ENCODE results near the gene SEPHS2.
A peak's percentile ranks its signal among the peaks of the same experiment; 100 is the strongest.

DNA sequence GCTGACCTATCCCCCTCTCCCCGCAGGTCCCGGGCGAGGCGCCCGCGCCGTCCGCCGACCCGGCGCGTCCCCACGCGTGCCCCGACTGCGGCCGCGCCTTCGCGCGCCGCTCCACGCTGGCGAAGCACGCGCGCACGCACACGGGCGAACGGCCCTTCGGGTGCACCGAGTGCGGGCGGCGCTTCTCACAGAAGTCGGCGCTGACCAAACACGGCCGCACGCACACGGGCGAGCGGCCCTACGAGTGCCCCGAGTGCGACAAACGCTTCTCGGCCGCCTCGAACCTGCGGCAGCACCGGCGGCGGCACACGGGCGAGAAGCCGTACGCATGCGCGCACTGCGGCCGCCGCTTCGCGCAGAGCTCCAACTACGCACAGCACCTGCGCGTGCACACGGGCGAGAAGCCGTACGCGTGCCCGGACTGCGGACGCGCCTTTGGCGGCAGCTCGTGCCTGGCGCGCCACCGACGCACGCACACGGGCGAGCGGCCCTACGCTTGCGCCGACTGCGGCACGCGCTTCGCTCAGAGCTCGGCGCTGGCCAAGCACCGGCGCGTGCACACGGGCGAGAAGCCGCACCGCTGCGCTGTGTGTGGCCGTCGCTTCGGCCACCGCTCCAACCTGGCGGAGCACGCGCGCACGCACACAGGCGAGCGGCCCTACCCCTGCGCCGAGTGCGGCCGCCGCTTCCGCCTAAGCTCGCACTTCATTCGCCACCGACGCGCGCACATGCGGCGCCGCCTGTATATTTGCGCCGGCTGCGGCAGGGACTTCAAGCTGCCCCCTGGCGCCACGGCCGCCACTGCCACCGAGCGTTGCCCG is 27.9 kb downstream of the SEPHS2 start:
- TF ChIP-seq POLR2A (IDR thresholded peaks at IDR 0.05): peak; percentile 70
- TF ChIP-seq, protein P1, sequence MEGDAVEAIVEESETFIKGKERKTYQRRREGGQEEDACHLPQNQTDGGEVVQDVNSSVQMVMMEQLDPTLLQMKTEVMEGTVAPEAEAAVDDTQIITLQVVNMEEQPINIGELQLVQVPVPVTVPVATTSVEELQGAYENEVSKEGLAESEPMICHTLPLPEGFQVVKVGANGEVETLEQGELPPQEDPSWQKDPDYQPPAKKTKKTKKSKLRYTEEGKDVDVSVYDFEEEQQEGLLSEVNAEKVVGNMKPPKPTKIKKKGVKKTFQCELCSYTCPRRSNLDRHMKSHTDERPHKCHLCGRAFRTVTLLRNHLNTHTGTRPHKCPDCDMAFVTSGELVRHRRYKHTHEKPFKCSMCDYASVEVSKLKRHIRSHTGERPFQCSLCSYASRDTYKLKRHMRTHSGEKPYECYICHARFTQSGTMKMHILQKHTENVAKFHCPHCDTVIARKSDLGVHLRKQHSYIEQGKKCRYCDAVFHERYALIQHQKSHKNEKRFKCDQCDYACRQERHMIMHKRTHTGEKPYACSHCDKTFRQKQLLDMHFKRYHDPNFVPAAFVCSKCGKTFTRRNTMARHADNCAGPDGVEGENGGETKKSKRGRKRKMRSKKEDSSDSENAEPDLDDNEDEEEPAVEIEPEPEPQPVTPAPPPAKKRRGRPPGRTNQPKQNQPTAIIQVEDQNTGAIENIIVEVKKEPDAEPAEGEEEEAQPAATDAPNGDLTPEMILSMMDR (IDR thresholded peaks at IDR 0.05): peak; percentile 22 to 39 (median 27)

Data from right lobe of liver (tissue), 4 donors.